Measurements from ENCODE around the gene SMU1.

SMU1 gene

DNA sequence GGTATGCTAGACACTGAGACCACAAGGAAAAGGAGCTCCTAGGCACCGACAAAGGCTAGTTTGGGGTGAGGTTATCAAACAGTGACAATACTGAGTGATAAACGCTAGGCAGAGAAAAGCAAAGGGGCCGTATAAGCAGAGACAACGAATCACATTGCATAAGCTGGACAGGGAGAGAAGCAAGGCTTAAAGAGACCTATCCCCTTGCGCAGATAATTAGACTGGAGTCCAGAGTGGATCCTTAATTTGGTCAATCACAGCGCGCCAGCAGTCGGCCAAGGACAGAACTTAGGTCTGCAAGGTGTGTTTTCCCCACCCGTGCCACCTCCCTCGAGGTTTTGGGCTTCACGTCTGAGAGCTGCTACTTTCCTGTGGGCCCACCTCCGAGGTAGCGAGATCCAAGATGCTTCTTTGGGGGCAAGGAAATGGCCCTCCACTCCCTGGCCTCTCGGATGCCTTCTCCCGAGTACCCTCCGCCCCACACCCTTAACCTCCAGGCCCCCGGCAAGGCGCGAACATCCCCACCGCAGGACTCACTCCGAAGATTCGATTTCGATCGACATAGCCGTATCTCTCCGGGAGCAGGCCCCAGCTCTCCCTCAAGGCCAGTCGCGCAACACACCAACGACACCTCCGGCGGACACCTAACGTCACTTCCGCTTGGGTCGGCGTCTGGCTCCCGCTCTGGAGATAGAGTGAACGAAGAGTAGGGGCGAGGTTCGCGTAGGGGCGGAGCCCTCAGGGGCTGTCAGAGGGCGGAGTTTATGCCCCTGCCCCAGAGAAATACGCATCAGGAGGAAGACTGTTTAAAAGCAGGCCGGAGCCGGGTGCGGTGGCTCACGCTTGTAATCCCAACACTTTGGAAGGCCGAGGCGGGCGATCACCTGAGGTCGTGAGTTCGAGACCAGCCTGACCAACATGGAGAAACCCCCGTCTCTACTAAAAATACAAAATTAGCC, at the start of gene SMU1:
Gene SMU1, minus strand, starts transcription at position 629 of the 959 bp plus-strand sequence. Its CDS starts 66 bp downstream, at position 563.
- DNase-seq (ENCODE audit: low spot score) = peak; percentile 97

- DNase-seq (ENCODE audit: low spot score) = no peak
These were observed 49.0 kb upstream of the SMU1 start for GRCh38 chr9:33125461-33125860.

DNA sequence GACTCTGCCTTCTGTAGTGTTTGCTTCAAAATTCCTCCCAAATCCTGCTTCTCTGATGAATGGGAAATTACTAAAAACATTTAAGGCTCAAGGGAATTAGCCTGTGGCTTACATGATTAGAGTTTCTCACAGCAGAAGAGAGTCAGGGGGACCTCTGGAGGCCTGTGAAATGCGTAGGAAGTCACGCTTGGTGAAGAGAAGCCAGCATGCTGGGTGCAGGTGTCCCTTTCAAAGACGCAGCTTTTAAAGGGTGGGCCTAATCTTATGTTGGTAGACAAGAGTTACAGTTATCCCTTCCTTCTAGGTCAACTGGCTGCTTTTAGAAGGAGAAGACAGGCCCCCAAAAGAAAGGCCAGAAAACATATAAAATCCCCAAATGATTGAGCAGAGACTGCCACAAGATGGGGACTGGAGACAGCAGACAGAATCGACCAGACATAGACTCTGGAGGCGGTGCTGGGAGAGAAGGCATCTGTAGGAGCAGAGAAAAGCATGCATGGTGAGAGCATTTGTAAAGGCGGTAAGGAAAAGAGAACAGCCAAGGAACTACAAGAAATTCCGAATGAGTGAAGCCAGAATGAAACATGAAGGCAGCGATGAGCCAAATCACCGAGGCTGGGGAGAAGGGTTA, 48.4 kb upstream of the SMU1 start:
- peak; percentile 36 for DNase-seq (ENCODE audit: low spot score)

DNA sequence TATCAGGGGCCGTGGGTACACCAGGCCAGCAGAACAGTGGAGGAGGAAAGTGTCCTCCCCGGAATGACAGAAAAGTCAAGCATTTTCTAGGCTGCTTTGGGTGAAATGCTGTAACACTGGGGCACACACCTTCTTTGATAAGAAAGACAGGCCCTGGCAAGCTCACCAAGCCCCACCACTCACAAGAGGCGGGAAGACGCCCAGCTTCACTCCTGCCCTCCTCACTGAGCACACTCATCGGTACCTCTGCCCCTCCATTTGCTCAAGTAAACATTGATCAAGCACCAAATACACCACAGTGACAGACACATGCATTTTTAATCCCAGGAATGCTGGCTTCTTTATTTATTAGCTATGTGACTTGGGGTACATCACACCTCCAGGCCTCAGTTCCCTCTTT, 47.6 kb upstream of the SMU1 start:
- no peak for DNase-seq (ENCODE audit: low spot score)

GRCh38 chr9:33123407-33124031, 47.0 kb upstream of the SMU1 start:
- DNase-seq (ENCODE audit: low spot score) = no peak

DNA sequence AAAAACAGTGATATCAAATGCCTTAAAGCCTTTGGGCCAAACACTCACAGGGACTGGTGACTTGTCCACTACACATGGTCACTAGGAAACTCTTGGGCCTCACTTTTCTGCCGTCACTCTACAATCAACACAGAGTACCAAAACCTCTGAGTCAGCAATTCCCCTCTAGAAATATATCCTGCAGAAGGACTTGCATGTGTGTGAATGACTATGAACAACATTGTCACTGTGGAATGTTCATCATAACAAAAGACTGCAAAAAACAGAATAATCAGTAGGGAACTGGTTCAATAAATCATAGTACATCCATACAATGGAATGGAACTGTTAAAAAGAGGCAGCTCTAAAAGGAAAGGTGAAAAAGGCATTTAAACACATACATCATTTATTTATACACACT, 44.1 kb upstream of the SMU1 start:
- DNase-seq (ENCODE audit: low spot score) = no peak

- DNase-seq (ENCODE audit: low spot score) = no peak
These were observed 41.3 kb upstream of the SMU1 start for GRCh38 chr9:33117796-33118195.

- DNase-seq (ENCODE audit: low spot score) = peak; percentile 77
These were observed 40.8 kb upstream of the SMU1 start for GRCh38 chr9:33117306-33117705.

- peak; percentile 47 for DNase-seq (ENCODE audit: low spot score)
These were observed 40.4 kb upstream of the SMU1 start for GRCh38 chr9:33116860-33117259.

- no peak for DNase-seq (ENCODE audit: low spot score)
These were observed 38.3 kb upstream of the SMU1 start for GRCh38 chr9:33114746-33115145.

DNA sequence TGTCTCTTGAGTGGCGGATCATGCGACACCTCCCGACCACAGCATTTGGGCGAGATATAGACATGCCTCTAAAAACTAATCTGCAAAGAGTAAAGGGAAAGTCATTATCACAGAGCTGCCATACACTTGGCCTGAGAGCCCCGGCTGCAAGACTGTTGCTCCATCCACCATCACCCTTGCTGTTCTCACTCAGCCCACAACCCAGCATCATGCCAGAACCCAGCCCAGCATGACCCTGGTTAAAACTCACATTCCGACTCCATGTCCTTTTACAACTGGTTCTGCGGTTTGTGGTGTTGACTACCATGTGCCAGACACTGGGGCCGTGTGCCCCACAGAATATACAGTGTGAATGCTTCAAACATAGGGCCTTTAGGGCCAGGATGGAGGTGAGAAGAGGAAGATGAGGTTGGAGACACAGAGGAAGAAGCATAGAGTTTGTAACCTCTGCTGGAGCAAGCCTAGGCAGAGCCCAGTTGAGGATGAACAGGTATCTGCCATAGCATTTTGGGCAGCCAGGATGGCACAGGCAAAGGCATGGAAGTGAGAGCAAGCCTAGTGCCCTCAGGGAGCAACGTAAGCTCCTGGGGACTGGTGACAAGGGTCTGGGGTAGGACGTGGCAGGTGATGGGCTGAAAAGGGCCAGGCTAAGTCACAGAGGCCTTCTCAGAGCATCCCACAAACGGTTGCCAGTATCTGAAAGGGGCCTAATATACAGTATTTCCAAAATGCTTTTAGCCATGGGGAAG, 37.5 kb upstream of the SMU1 start:
- no peak for DNase-seq (ENCODE audit: low spot score)

DNA sequence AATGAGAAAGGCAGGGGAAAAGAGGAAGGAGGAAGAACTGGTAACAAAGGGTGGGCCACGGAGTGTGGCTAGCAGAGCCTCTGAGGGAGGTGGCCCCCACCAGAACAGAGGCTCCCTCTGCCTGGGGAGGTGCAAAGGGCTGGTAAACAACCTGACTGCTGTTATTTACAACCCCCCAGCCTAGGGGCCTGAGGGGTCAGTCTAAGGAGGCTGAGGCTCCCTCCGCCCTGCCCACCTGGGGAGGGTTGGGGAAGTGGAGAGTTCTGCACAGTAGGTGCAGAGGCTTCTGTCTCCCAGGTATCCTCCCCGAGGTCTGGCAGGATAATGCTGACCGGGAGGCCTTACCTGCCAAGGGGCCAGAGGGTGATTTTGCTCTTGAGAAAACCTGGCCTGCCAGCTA, 35.6 kb upstream of the SMU1 start:
- no peak for DNase-seq (ENCODE audit: low spot score)

DNA sequence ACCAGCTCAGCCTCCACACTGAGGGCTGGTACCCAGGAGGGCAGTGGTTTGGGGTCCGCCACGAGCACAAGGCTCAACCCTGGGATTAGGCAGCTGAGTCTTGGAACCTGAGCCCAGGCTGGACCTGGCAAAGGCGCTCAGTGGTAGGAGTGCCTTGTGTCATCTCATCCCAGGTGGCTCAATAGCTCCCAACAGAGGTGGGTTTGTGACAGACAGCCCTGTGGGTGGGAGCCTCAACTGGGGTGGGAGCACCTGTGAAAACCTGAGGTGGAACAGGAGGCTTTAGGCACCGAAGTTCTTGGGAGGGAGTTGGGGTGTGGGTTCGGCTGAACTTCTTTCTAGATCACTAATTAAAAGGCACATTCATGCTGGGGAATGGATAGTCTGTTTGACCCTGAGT, 35.2 kb upstream of the SMU1 start:
- no peak for DNase-seq (ENCODE audit: low spot score)

DNA sequence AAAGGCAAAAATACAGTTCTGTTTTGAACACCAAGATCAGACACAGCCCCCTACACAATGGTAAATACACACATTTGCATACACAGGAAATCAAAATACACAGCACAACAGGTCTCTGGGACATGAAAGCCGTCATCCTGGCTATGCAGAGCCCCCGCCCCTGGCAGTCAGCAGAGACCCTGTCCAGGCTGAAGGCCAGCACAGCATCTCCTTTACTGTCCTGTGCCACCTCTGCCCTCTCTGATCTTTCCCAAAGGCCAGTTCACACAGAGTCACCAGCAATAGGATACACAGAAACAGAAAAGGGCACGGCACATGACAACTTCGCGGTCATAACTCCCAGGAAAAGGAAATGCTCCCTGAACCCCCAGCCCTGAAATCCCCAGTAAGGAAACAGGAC, 34.2 kb upstream of the SMU1 start:
- no peak for DNase-seq (ENCODE audit: low spot score)

DNA sequence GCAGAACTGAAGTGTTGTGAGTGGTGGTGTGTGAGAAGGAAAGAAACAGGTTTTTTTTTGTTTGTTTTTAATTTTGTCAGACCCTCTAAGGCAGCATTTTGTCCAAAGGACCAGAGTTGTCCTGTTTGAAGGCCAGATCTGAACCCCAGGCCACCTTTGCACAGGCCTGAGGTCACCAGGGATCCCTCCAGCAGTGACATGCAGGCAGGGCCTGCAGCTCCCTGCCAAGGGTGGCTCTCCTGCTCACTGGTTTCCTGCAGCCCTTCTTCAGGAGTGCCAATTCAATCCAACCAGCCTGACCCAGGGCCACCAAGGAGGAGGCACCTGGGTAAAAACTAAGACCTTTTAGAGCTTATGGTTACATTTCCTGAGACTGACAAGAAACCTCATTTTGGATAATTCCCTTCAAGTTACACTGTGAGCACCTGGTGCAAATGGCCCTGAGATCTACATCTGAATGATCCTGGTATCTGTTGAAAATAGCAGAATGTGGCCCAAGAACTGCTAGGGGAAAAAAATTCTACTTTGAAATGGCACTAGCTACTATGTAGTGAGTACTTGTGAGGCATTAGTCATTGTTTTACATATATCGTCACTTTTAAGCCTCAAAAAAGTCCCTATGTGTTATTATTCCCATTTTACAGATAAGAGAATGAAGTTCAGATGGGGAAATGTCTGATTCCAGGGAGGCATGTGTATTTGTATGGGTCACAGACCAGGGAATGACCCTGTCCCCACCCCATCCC, 33.5 kb upstream of the SMU1 start:
- no peak for DNase-seq (ENCODE audit: low spot score)

DNA sequence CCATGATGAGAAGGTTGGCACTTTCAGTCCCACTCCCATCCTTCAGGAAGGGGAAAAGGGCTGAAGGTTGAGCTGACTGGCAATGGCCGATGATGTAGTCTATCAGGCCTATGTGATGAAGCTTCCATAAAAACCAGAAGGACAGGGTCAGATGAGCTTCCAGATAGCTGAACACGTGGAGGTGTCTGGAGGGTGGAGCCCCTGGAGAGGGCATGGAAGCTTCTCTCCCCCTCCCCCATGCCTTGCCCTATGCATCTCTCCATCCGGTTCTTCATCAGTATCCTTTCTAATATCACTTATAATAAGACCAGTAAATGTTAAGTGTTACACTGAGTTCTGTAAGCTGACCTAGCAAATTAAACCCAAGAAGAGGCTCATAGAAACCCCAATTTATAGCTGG, 32.6 kb upstream of the SMU1 start:
- no peak for DNase-seq (ENCODE audit: low spot score)

- no peak for DNase-seq (ENCODE audit: low spot score)
These were observed 32.0 kb upstream of the SMU1 start for GRCh38 chr9:33108472-33108871.

GRCh38 chr9:33107762-33108161, 31.3 kb upstream of the SMU1 start:
- no peak for DNase-seq (ENCODE audit: low spot score)

- peak; percentile 91 for DNase-seq (ENCODE audit: low spot score)
These were observed 30.6 kb upstream of the SMU1 start for GRCh38 chr9:33106827-33107621.

DNA sequence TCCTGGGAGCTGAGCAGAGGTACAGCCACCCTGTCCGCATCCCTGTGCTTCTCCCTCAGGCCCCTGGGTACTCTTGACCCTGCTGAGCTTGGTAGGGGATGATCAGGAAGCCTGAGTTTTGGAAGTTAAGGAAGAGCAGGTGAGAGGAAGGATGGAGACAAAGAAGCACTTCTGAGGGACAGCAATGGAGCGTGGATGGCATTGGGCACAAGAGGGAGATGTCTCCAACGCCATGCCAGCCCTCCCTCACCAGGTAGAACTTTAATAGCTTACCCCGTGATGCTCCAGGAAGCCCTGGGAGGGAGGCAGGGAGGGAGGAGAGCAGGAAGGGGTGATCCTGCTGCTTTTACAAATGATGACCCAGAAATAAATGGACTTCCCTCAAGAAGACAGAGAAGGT, 29.9 kb upstream of the SMU1 start:
- no peak for DNase-seq (ENCODE audit: low spot score)

DNA sequence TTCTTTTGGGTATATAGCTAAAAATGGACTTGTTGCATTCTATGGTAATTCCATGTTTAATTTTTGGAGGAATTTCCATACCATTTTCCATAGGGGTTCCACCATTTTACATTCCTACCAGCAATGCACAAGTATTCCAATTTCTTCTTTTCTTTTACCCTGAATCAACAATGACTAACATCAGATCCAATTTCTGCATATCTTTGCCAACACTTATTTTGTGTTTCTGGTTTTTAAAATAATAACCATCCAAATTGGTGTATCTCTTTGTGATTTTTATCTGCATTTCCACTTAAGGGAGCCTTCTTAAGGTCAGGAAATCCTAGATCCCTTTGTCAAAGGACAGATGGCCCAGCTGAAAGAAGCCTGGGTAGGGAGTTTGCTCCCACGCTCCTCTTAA, 29.5 kb upstream of the SMU1 start:
- no peak for DNase-seq (ENCODE audit: low spot score)

Measured in GM03348 (cell line).